Activated CD8-positive, alpha-beta memory T cell treated with anti-CD3 and anti-CD28 coated beads, Interleukin-2, amount 50 U/mL, for 24 hours (primary cell): ENCODE measurements around the gene ZNF423.
"Not testable (repeated sequence)": the region's sequence is repeated elsewhere in the genome, so short reads cannot be mapped to it uniquely, and the experiment has no call there.

Source experiments
- DNase-seq: peaks from one replicate; pipeline ENCODE4 v3.0.0-alpha.2; 2020; ENCODE audit errors: extremely low read depth

ZNF423 gene

GRCh38 chr16:49697631-49698452 lies 158.1 kb downstream of the ZNF423 start:
- no peak for DNase-seq

- DNase-seq, result no peak
Observed at GRCh38 chr16:49696414-49697101, 159.4 kb downstream of the ZNF423 start.

GRCh38 chr16:49695782-49696413 lies 160.0 kb downstream of the ZNF423 start:
- DNase-seq, result no peak

- no peak for DNase-seq
Observed at GRCh38 chr16:49693445-49693844, 162.5 kb downstream of the ZNF423 start.

- DNase-seq, result no peak
Observed at GRCh38 chr16:49690778-49691177, 165.1 kb downstream of the ZNF423 start.

- DNase-seq, result no peak
Observed at GRCh38 chr16:49688036-49688697, 167.7 kb downstream of the ZNF423 start.

- DNase-seq, result no peak
Observed at GRCh38 chr16:49687476-49688002, 168.4 kb downstream of the ZNF423 start.

GRCh38 chr16:49684696-49685095 lies 171.2 kb downstream of the ZNF423 start:
- DNase-seq, result no peak

- no peak for DNase-seq
Observed at GRCh38 chr16:49682577-49683165, 173.2 kb downstream of the ZNF423 start.

GRCh38 chr16:49681217-49681883 lies 174.6 kb downstream of the ZNF423 start:
- no peak for DNase-seq

GRCh38 chr16:49679095-49679494 lies 176.8 kb downstream of the ZNF423 start:
- no peak for DNase-seq

- DNase-seq, result not testable (repeated sequence)
Observed at GRCh38 chr16:49677661-49678060, 178.3 kb downstream of the ZNF423 start.

- DNase-seq, result no peak
Observed at GRCh38 chr16:49675413-49675812, 180.5 kb downstream of the ZNF423 start.

- DNase-seq, result no peak
Observed at GRCh38 chr16:49674990-49675389, 180.9 kb downstream of the ZNF423 start.

- DNase-seq, result no peak
Observed at GRCh38 chr16:49674351-49674851, 181.5 kb downstream of the ZNF423 start.

- no peak for DNase-seq
Observed at GRCh38 chr16:49673442-49673841, 182.5 kb downstream of the ZNF423 start.

GRCh38 chr16:49672753-49673152 lies 183.2 kb downstream of the ZNF423 start:
- no peak for DNase-seq

GRCh38 chr16:49671333-49671732 lies 184.6 kb downstream of the ZNF423 start:
- DNase-seq, result no peak

GRCh38 chr16:49670627-49671026 lies 185.3 kb downstream of the ZNF423 start:
- DNase-seq, result no peak

- DNase-seq, result no peak
Observed at GRCh38 chr16:49665482-49666230, 190.3 kb downstream of the ZNF423 start.
